Sigmoid colon (tissue), 7 donors: ENCODE results near the gene DISP2. TPM values are rescaled to one million over a fixed set of nuclear protein-coding genes. Genes with fewer than 3 reads are reported as not detected.

ENCODE experiments used
- DNase-seq: peaks from one replicate; pipeline ENCODE4 v3.0.0-alpha.2; 2019
- H3K27ac ChIP-seq, 4 donors: fragments of 200-600 bp; sonication (generic); one replicate each; pipeline ENCODE4 v1.5.1; 2016 to 2019; ENCODE audit warnings: mild to moderate bottlenecking in 1 of 4
- H3K27me3 ChIP-seq, 3 donors: fragments of 200-600 bp; sonication (generic); one replicate each; pipeline ENCODE4 v1.5.1; 2019; ENCODE audit warnings: mild to moderate bottlenecking in 1 of 3
- H3K36me3 ChIP-seq, 4 donors: fragments of 200-600 bp; sonication (generic); one replicate each; pipeline ENCODE4 v1.5.1; 2016 to 2019
- H3K4me1 ChIP-seq, 4 donors: fragments of 200-600 bp; sonication (generic); one replicate each; pipeline ENCODE4 v1.5.1; 2017 to 2019
- H3K4me3 ChIP-seq, 4 donors: fragments of 200-600 bp; sonication (generic); one replicate each; pipeline ENCODE4 v1.5.1; 2017 to 2019; ENCODE audit warnings: mild to moderate bottlenecking in 2 of 4, moderate library complexity in 1 of 4
- H3K9me3 ChIP-seq, 4 donors: fragments of 200-600 bp in 3 of 4; sonication (generic) in 3 of 4; one replicate each; pipeline versions ENCODE4 v1.5.1 to v1.6.1; 2013 to 2019
- CTCF ChIP-seq, 4 experiments: fragments of 450-650 bp in 3 of 4; fragments of 200-600 bp in 1 of 4; IDR thresholded peaks; one replicate each; pipeline ENCODE4 v1.5.1; 2016 to 2019; ENCODE audit warnings: antibody characterized with exemption in 4 of 4, mild to moderate bottlenecking in 3 of 4, moderate library complexity in 2 of 4
- EP300 ChIP-seq, 4 donors: sonication (generic); formaldehyde crosslinking; IDR thresholded peaks; one replicate each; pipeline ENCODE4 v1.6.1; 2017; ENCODE audit warnings: antibody characterized with exemption in 4 of 4
- POLR2A ChIP-seq, 2 donors: fragments of 450-650 bp; IDR thresholded peaks; one replicate each; pipeline ENCODE4 v1.6.1; 2016; ENCODE audit warnings: antibody characterized with exemption in 2 of 2, mild to moderate bottlenecking in 2 of 2, moderate library complexity in 2 of 2
- POLR2AphosphoS5 ChIP-seq, 4 donors: sonication (generic); formaldehyde crosslinking; IDR thresholded peaks; one replicate each; pipeline ENCODE4 v1.6.1; 2017; ENCODE audit warnings: antibody characterized with exemption in 4 of 4
- WGBS, 2 donors: extraction: QIAGEN DNeasy Blood & Tissue Kit; methylation state at CpG; one replicate each; pipeline ENCODE4 v1.1.7; 2013; 5-methylcytosine and 5-hydroxymethylcytosine counted together
- intact Hi-C: fragments of 100-400 bp; cut with DNase I; formaldehyde crosslinking; loops from one replicate; pipeline ENCODE4 v1.15.1; 2023
- polyA plus RNA-seq, 3 donors: library from polyadenylated mRNA; stranded (reverse); fragments of 200-250 nt; gene quantifications; one replicate each; pipeline ENCODE4 v1.2.3, GENCODE V29; 2013
- total RNA-seq, 4 donors: library from RNA; depleted of rRNA; stranded (reverse); fragments of >200 nt; gene quantifications; one replicate each; pipeline ENCODE4 v1.1.0, GENCODE V29; 2016
- donor health status: healthy with polysubstance abuse.
- donor health status: Bipolar disorder and iron deficiency.
- donor health status: healthy.

The DISP2 gene
- total and polyA plus RNA-seq, 7 donors = 0.16 to 3.0 (median 1.1) TPM

GRCh38 chr15:40414816-40415215 is 56.8 kb downstream of the DISP2 start:
- Histone ChIP-seq H3K4me3 (no peak overlapping the region), H3K4me1 (no peaks in the 10 kb centered on the region), H3K36me3 (peaks cover 15 to 85% (median 42%) of the 10 kb centered on the region in 4 donors), H3K27me3 (no peaks in the 10 kb centered on the region), H3K27ac (no peak overlapping the region), H3K9me3 (no peaks in the 10 kb centered on the region)
- DNase-seq = no peak
- WGBS, 2 donors = 92% methylated on average over 7 of the region's 7 CpGs
- intact Hi-C loops = no loop called here
- no peak for TF ChIP-seq POLR2A (IDR thresholded peaks at IDR 0.05)
- no peak for TF ChIP-seq EP300 (IDR thresholded peaks at IDR 0.05)
- TF ChIP-seq CTCF (IDR thresholded peaks at IDR 0.05) = no peak
- TF ChIP-seq POLR2AphosphoS5 (IDR thresholded peaks at IDR 0.05) = no peak

- H3K27me3 ChIP-seq = no peaks in the 10 kb centered on the region
- no peaks in the 10 kb centered on the region for H3K9me3 ChIP-seq
- H3K4me1 ChIP-seq = no peaks in the 10 kb centered on the region
- 93 to 96% methylated on average over 10 of the region's 10 CpGs for WGBS, 2 donors
- no peak for DNase-seq
- peaks cover 15 to 82% (median 41%) of the 10 kb centered on the region in 4 donors for H3K36me3 ChIP-seq
- intact Hi-C loops = no loop called here
- H3K27ac ChIP-seq = no peak overlapping the region
- TF ChIP-seq CTCF (IDR thresholded peaks at IDR 0.05) (no peak), POLR2AphosphoS5 (IDR thresholded peaks at IDR 0.05) (no peak), EP300 (IDR thresholded peaks at IDR 0.05) (no peak), POLR2A (IDR thresholded peaks at IDR 0.05) (no peak)
- no peak overlapping the region for H3K4me3 ChIP-seq
Observed at GRCh38 chr15:40415226-40415625, 57.2 kb downstream of the DISP2 start.

GRCh38 chr15:40416056-40416455 is 58.0 kb downstream of the DISP2 start:
- no peak overlapping the region for H3K27ac ChIP-seq
- DNase-seq = no peak
- H3K27me3 ChIP-seq = no peaks in the 10 kb centered on the region
- peaks cover 0 to 6% (median 1%) of the 10 kb centered on the region in 4 donors for H3K4me1 ChIP-seq
- WGBS, 2 donors = 94 to 96% methylated on average over 14 of the region's 14 CpGs
- TF ChIP-seq POLR2AphosphoS5 (IDR thresholded peaks at IDR 0.05) = no peak
- no peak for TF ChIP-seq EP300 (IDR thresholded peaks at IDR 0.05)
- TF ChIP-seq POLR2A (IDR thresholded peaks at IDR 0.05) = no peak
- TF ChIP-seq CTCF (IDR thresholded peaks at IDR 0.05) = no peak
- no peaks in the 10 kb centered on the region for H3K9me3 ChIP-seq
- peaks cover 8 to 74% (median 34%) of the 10 kb centered on the region in 4 donors for H3K36me3 ChIP-seq
- intact Hi-C loops = no loop called here
- H3K4me3 ChIP-seq = no peak overlapping the region

- no peaks in the 10 kb centered on the region for H3K27me3 ChIP-seq
- TF ChIP-seq EP300 (IDR thresholded peaks at IDR 0.05) (no peak), POLR2AphosphoS5 (IDR thresholded peaks at IDR 0.05) (no peak), CTCF (IDR thresholded peaks at IDR 0.05) (no peak)
- intact Hi-C loops = no loop called here
- H3K27ac ChIP-seq = no peak overlapping the region
- H3K9me3 ChIP-seq = no peaks in the 10 kb centered on the region
- no peak for DNase-seq
- no peak overlapping the region for H3K4me3 ChIP-seq
- peaks cover 0 to 17% (median 10%) of the 10 kb centered on the region in 4 donors for H3K4me1 ChIP-seq
- WGBS, 2 donors = 95 to 96% methylated on average over 10 of the region's 10 CpGs
- peaks cover 0 to 53% (median 27%) of the 10 kb centered on the region in 4 donors for H3K36me3 ChIP-seq
Observed at GRCh38 chr15:40418126-40418525, 60.1 kb downstream of the DISP2 start.
